ENCODE measurements around the gene HPX. TPM values are rescaled to one million over a fixed set of nuclear protein-coding genes. Genes with fewer than 3 reads are reported as not detected.

Gene HPX
- total RNA-seq, 1 donor from 2014 or later, result 1.7 TPM

DNA sequence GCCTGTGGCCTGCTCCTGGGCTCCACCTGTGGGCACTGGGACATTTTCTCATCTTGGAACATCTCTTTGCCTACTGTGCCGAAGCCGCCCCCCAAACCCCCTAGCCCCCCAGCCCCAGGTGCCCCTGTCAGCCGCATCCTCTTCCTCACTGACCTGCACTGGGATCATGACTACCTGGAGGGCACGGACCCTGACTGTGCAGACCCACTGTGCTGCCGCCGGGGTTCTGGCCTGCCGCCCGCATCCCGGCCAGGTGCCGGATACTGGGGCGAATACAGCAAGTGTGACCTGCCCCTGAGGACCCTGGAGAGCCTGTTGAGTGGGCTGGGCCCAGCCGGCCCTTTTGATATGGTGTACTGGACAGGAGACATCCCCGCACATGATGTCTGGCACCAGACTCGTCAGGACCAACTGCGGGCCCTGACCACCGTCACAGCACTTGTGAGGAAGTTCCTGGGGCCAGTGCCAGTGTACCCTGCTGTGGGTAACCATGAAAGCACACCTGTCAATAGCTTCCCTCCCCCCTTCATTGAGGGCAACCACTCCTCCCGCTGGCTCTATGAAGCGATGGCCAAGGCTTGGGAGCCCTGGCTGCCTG is 49.2 kb downstream of the HPX start:
- H3K27ac Mint-ChIP-seq (ENCODE audit: unreplicated experiment), result no peak overlapping the region
- Histone ChIP-seq H4K20me1 (ENCODE audit: insufficient read depth, low read length) (peaks cover 13% of the 10 kb centered on the region), H3K27ac (ENCODE audit: low read depth, low read length) (no peak overlapping the region), H2AFZ (ENCODE audit: low read depth, low read length) (no peak overlapping the region), H3K36me3 (ENCODE audit: insufficient read depth, low read length) (no peaks in the 10 kb centered on the region), H3K4me3 (ENCODE audit: insufficient read depth, low read depth, low read length) (no peak overlapping the region), H3K9ac (ENCODE audit: low read length) (no peak overlapping the region), H3K4me2 (ENCODE audit: low read length) (peak overlapping the region; percentile 100), H3K4me1 (ENCODE audit: insufficient read depth, low read length) (peaks cover 18% of the 10 kb centered on the region), H3K79me2 (ENCODE audit: insufficient read depth, low read length) (peaks cover 13% of the 10 kb centered on the region), H3K27me3 (ENCODE audit: insufficient read depth, low read length) (no peaks in the 10 kb centered on the region), H3K9me3 (ENCODE audit: insufficient read depth, low read depth, low read length) (no peaks in the 10 kb centered on the region)
- H3K9me3 Mint-ChIP-seq (ENCODE audit: unreplicated experiment), result no peaks in the 10 kb centered on the region
- TF ChIP-seq EZH2 (IDR thresholded peaks at IDR 0.05; ENCODE audit: insufficient read depth, low read length), result no peak
- TF ChIP-seq, protein P1, sequence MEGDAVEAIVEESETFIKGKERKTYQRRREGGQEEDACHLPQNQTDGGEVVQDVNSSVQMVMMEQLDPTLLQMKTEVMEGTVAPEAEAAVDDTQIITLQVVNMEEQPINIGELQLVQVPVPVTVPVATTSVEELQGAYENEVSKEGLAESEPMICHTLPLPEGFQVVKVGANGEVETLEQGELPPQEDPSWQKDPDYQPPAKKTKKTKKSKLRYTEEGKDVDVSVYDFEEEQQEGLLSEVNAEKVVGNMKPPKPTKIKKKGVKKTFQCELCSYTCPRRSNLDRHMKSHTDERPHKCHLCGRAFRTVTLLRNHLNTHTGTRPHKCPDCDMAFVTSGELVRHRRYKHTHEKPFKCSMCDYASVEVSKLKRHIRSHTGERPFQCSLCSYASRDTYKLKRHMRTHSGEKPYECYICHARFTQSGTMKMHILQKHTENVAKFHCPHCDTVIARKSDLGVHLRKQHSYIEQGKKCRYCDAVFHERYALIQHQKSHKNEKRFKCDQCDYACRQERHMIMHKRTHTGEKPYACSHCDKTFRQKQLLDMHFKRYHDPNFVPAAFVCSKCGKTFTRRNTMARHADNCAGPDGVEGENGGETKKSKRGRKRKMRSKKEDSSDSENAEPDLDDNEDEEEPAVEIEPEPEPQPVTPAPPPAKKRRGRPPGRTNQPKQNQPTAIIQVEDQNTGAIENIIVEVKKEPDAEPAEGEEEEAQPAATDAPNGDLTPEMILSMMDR (IDR thresholded peaks at IDR 0.05; ENCODE audit: insufficient read depth, low read depth, low read length), result no peak
- peaks cover 12% of the 10 kb centered on the region for H3K4me1 Mint-ChIP-seq (ENCODE audit: low read depth, unreplicated experiment)
- H3K27me3 Mint-ChIP-seq (ENCODE audit: low read depth, unreplicated experiment), result no peaks in the 10 kb centered on the region
- FAIRE-seq, result no peak
- H3K36me3 Mint-ChIP-seq (ENCODE audit: low read depth, unreplicated experiment), result peaks cover 9% of the 10 kb centered on the region
- no peak for DNase-seq (ENCODE audit: low read depth)
- H3K4me3 Mint-ChIP-seq (ENCODE audit: unreplicated experiment), result peak overlapping the region; percentile 70

DNA sequence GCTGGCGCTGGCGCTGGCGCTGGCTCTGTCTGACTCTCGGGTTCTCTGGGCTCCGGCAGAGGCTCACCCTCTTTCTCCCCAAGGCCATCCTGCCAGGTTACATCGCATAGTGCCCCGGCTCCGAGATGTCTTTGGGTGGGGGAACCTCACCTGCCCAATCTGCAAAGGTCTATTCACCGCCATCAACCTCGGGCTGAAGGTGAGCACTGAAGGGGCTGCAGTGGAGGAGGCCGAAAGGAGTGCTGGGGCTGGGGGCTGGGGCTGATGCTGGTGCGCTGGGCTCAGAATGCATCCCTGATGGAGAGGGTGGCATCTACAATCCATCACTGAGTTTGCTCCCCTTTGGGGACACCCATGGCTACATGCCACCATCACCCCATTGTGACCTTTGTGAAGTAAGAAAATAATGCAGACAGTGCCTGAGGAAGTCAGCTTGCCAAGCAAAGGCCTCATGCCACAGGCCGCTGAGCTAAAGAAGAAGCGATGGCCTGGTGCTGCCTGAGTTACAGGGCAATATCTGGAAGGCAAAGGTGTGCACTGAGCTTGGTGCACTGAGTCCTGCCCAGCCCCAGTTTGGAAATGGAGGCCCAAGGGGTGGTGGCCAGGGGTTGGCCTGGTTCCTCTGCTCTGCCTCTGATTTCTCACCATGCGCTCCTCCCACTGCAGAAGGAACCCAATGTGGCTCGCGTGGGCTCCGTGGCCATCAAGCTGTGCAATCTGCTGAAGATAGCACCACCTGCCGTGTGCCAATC is 49.9 kb downstream of the HPX start:
- Mint-ChIP-seq H3K9me3 (ENCODE audit: unreplicated experiment) (no peaks in the 10 kb centered on the region), H3K27ac (ENCODE audit: unreplicated experiment) (no peak overlapping the region), H3K4me1 (ENCODE audit: low read depth, unreplicated experiment) (peaks cover 12% of the 10 kb centered on the region), H3K27me3 (ENCODE audit: low read depth, unreplicated experiment) (no peaks in the 10 kb centered on the region), H3K4me3 (ENCODE audit: unreplicated experiment) (peak overlapping the region; percentile 70), H3K36me3 (ENCODE audit: low read depth, unreplicated experiment) (peaks cover 7% of the 10 kb centered on the region)
- TF ChIP-seq EZH2 (IDR thresholded peaks at IDR 0.05; ENCODE audit: insufficient read depth, low read length), result no peak
- TF ChIP-seq, protein P1 (IDR thresholded peaks at IDR 0.05; ENCODE audit: insufficient read depth, low read depth, low read length), result no peak
- DNase-seq (ENCODE audit: low read depth) (no peak), FAIRE-seq (no peak)
- Histone ChIP-seq H2AFZ (ENCODE audit: low read depth, low read length) (peak overlapping the region; percentile 87), H3K9me3 (ENCODE audit: insufficient read depth, low read depth, low read length) (no peaks in the 10 kb centered on the region), H4K20me1 (ENCODE audit: insufficient read depth, low read length) (peaks cover 13% of the 10 kb centered on the region), H3K27me3 (ENCODE audit: insufficient read depth, low read length) (no peaks in the 10 kb centered on the region), H3K79me2 (ENCODE audit: insufficient read depth, low read length) (peaks cover 13% of the 10 kb centered on the region), H3K36me3 (ENCODE audit: insufficient read depth, low read length) (no peaks in the 10 kb centered on the region), H3K4me2 (ENCODE audit: low read length) (peak overlapping the region; percentile 100), H3K27ac (ENCODE audit: low read depth, low read length) (peak overlapping the region; percentile 55), H3K9ac (ENCODE audit: low read length) (peak overlapping the region; percentile 89), H3K4me1 (ENCODE audit: insufficient read depth, low read length) (peaks cover 18% of the 10 kb centered on the region), H3K4me3 (ENCODE audit: insufficient read depth, low read depth, low read length) (peak overlapping the region; percentile 79)

All from astrocyte (in vitro differentiated cells and primary cell).